AG04450 (cell line): Measurements from ENCODE around the gene ANXA10. TPM values are rescaled to one million over a fixed set of nuclear protein-coding genes. Genes with fewer than 3 reads are reported as not detected.
"Not testable (repeated sequence)": the region's sequence is repeated elsewhere in the genome, so short reads cannot be mapped to it uniquely, and the experiment has no call there.

ENCODE experiments used
- CTCF ChIA-PET: fragments of 300-600, 350-600 bp; formaldehyde crosslinking; extraction: SDS; loops from one replicate; lab custom pipeline; 2022; ENCODE audit warnings: antibody characterized with exemption, inconsistent platforms; lab: Charles Lee
- POLR2A ChIA-PET: fragments of 350-600 bp; formaldehyde crosslinking; extraction: SDS; loops from one replicate; lab custom pipeline; 2021; ENCODE audit warnings: antibody characterized with exemption, inconsistent platforms; lab: Yijun Ruan, JAX
- DNase-seq: peaks from one replicate; pipeline ENCODE4 v3.0.0-alpha.2; 2011; ENCODE audit warnings: low read depth, low spot score
- H3K27ac ChIP-seq: one replicate; pipeline ENCODE4 v1.5.1; 2012; ENCODE audit warnings: low read depth, low read length, control low read depth
- H3K27me3 ChIP-seq: one replicate; pipeline ENCODE4 v1.6.0; 2012; ENCODE audit warnings: low read length; ENCODE audit not compliant: control insufficient read depth, insufficient read depth
- H3K4me3 ChIP-seq: 2 replicates; pipeline ENCODE4 v1.5.1; 2011; ENCODE audit warnings: mild to moderate bottlenecking, low read depth, low read length, control low read depth
- H3K9me3 ChIP-seq: 2 replicates; pipeline ENCODE4 v1.5.1; 2012; ENCODE audit warnings: low read length; ENCODE audit not compliant: control insufficient read depth, insufficient read depth
- polyA plus RNA-seq: library from polyadenylated mRNA; depleted of rRNA; stranded (reverse); fragments of >200 nt; gene quantifications from 2 replicates; pipeline ENCODE4 v1.2.3, GENCODE V29; 2011
- TF ChIP-seq, protein P1 (sequence below): IDR thresholded peaks from 2 replicates; pipeline ENCODE4 v1.5.1; 2011; ENCODE audit warnings: low read depth, low read length, control low read depth, inconsistent platforms

Gene ANXA10
- polyA plus RNA-seq, 1 experiment = 0.60 TPM

DNA sequence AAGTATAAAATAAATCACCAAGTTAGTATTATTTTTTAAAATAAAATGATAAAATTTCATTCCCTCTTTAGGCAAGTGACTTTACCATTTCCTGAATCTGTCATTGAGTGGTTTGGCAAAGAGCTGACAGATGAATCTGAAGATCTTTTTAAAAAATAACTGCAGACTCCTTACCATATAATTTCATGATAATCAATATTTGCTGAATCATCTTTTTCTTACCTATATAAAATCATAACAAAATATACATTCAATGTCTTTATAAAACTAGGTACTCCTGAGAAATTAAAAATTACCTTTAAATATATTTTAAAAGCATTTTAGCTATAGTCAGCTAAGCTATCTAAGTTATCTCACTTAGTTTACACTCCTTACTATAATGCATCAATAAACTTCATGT is 17.2 kb downstream of the ANXA10 start:
- H3K9me3 ChIP-seq = no peaks in the 10 kb centered on the region
- H3K27me3 ChIP-seq = no peaks in the 10 kb centered on the region
- ChIA-PET CTCF (interaction anchor here (1.6 kb wide), 1 partner anchor 45 kb away, joined by 3 read pairs; no protein-coding TSS in a partner anchor), POLR2A (no interaction called here)
- TF ChIP-seq, protein P1, sequence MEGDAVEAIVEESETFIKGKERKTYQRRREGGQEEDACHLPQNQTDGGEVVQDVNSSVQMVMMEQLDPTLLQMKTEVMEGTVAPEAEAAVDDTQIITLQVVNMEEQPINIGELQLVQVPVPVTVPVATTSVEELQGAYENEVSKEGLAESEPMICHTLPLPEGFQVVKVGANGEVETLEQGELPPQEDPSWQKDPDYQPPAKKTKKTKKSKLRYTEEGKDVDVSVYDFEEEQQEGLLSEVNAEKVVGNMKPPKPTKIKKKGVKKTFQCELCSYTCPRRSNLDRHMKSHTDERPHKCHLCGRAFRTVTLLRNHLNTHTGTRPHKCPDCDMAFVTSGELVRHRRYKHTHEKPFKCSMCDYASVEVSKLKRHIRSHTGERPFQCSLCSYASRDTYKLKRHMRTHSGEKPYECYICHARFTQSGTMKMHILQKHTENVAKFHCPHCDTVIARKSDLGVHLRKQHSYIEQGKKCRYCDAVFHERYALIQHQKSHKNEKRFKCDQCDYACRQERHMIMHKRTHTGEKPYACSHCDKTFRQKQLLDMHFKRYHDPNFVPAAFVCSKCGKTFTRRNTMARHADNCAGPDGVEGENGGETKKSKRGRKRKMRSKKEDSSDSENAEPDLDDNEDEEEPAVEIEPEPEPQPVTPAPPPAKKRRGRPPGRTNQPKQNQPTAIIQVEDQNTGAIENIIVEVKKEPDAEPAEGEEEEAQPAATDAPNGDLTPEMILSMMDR = no peak
- H3K4me3 ChIP-seq = no peak overlapping the region
- no peak for DNase-seq
- no peak overlapping the region for H3K27ac ChIP-seq

DNA sequence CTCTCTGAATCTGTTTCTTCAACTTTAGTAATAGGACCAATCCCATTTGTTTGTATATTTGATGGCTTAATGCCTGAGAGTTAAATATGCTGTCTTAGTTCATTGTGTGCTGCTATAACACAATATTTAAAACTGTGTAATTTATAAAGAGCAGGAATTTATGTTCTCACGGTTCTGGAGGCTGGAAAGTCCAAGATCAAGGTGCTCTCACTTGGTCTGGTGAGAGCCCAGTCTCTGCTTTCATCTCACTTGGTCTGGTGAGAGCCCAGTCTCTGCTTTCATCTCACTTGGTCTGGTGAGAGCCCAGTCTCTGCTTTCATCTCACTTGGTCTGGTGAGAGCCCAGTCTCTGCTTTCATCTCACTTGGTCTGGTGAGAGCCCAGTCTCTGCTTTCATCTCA is 20.7 kb downstream of the ANXA10 start:
- H3K27ac ChIP-seq, H3K27me3 ChIP-seq, H3K9me3 ChIP-seq, CTCF ChIA-PET, POLR2A ChIA-PET, H3K4me3 ChIP-seq, DNase-seq: not testable (repeated sequence)

DNA sequence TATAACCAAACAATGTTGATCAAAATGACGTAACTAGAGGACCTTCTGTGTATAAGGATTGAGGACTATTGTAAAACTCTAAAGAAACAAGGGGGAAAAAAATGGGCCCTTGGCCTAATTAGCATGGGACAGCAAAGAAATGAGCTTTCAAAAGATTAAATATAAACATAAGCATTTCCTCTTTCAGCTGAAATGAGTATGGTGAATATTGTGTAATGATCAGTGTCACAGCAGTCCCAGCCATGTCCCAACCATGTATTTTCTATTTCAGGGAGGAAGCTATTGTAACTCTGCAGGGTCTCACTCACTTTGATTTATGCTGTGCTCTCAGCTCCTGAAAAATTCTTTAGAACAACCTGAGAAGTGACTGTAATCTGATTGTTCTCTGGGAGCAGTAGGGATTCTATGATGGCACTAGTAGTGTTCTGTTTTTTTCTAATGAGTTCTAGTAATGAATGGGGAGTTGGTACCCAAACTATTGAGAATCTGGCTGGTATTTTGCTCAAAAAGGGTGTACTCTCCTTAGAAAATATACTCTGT is 25.8 kb downstream of the ANXA10 start:
- no peak for DNase-seq
- no peaks in the 10 kb centered on the region for H3K9me3 ChIP-seq
- H3K27ac ChIP-seq = no peak overlapping the region
- ChIA-PET CTCF (interaction anchor here (0.6 to 0.7 kb wide), 2 partner anchors 20 to 36 kb away, joined by 3 to 7 read pairs; no protein-coding TSS in a partner anchor), POLR2A (no interaction called here)
- TF ChIP-seq, protein P1 = no peak
- H3K4me3 ChIP-seq = no peak overlapping the region
- no peaks in the 10 kb centered on the region for H3K27me3 ChIP-seq

DNA sequence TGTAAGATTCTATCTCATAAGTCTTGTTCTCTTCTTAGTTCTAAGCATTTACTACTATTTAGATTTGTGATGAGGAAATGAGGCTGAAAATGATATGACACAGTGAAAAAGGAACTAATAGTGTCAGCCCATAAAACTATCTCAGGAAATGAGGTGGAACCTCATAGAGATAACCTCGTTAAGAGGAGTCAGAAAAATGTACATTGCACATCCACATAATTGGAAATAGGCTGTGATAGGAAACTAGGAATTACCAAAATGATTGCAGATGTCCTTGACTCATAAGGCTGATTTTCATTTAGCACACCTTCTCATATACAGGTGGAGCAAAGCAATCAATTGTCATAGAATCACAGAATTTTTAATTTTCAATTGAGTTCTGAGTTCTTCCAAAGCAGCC is 26.8 kb downstream of the ANXA10 start:
- no peaks in the 10 kb centered on the region for H3K27me3 ChIP-seq
- DNase-seq = no peak
- ChIA-PET POLR2A (no interaction called here), CTCF (interaction anchor here (1.1 to 1.4 kb wide), 2 partner anchors 35 to 496 kb away, joined by 3 to 6 read pairs; no protein-coding TSS in a partner anchor)
- no peak overlapping the region for H3K27ac ChIP-seq
- no peak overlapping the region for H3K4me3 ChIP-seq
- TF ChIP-seq, protein P1 = no peak
- H3K9me3 ChIP-seq = no peaks in the 10 kb centered on the region

DNA sequence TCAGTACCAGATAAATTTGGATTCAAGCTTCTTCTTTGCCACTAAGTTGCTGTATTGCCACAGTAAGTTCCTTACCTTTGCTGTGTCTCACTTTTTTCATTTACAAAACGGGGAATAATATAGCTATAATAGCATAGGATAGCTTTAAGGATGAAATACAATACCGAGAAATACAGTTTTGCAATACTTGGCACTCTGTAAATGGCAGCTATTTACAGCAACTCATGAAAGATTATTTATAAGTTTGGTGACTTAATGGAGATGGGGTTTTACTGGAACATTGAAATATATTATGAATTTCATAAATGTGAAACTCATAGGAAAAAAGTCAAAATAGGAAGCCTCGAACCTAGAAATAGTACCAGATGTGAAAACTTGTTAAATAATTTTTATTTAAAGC is 27.6 kb downstream of the ANXA10 start:
- no peaks in the 10 kb centered on the region for H3K27me3 ChIP-seq
- no peak for DNase-seq
- ChIA-PET POLR2A (no interaction called here), CTCF (interaction anchor here (1.1 to 1.4 kb wide), 2 partner anchors 34 to 497 kb away, joined by 3 to 6 read pairs; no protein-coding TSS in a partner anchor)
- no peak overlapping the region for H3K27ac ChIP-seq
- no peaks in the 10 kb centered on the region for H3K9me3 ChIP-seq
- no peak overlapping the region for H3K4me3 ChIP-seq
- TF ChIP-seq, protein P1 = no peak
